ENCODE measurements around the gene CNPY3.
"Not testable (repeated sequence)": the region's sequence is repeated elsewhere in the genome, so short reads cannot be mapped to it uniquely, and the experiment has no call there.

The CNPY3 gene

GRCh38 chr6:42936398-42936797, 7.1 kb downstream of the CNPY3 start:
- DNase-seq (ENCODE audit: low read depth), result no peak
- no peak for TF ChIP-seq CTCF (conservative IDR thresholded peaks at IDR 0.05; ENCODE audit: control insufficient read depth, insufficient read depth, low read depth, low read length)

GRCh38 chr6:42937548-42938427, 8.5 kb downstream of the CNPY3 start:
- H3K4me3 ChIP-seq (ENCODE audit: control insufficient read depth, low read depth, low read length), result no peak overlapping the region
- DNase-seq (ENCODE audit: low read depth), result no peak
- TF ChIP-seq CTCF (conservative IDR thresholded peaks at IDR 0.05; ENCODE audit: control insufficient read depth, insufficient read depth, low read depth, low read length), result no peak

More at GRCh38 chr6:42936398-42936797, 7.1 kb downstream of the CNPY3 start:
- H3K4me3 ChIP-seq (ENCODE audit: control insufficient read depth, low read depth, low read length), result no peak overlapping the region

- no peak for DNase-seq (ENCODE audit: low read depth)
- H3K4me3 ChIP-seq (ENCODE audit: control insufficient read depth, low read depth, low read length), result no peak overlapping the region
- no peak for TF ChIP-seq CTCF (conservative IDR thresholded peaks at IDR 0.05; ENCODE audit: control insufficient read depth, insufficient read depth, low read depth, low read length)
Measured at GRCh38 chr6:42938428-42938796, 9.1 kb downstream of the CNPY3 start.

GRCh38 chr6:42938987-42939809, 9.9 kb downstream of the CNPY3 start:
- TF ChIP-seq CTCF (conservative IDR thresholded peaks at IDR 0.05; ENCODE audit: control insufficient read depth, insufficient read depth, low read depth, low read length), result no peak
- DNase-seq (ENCODE audit: low read depth), result no peak

GRCh38 chr6:42939810-42940167, 10.5 kb downstream of the CNPY3 start:
- H3K4me3 ChIP-seq (ENCODE audit: control insufficient read depth, low read depth, low read length), result no peak overlapping the region
- DNase-seq (ENCODE audit: low read depth), result no peak
- TF ChIP-seq CTCF (conservative IDR thresholded peaks at IDR 0.05; ENCODE audit: control insufficient read depth, insufficient read depth, low read depth, low read length), result no peak

More at GRCh38 chr6:42938987-42939809, 9.9 kb downstream of the CNPY3 start:
- H3K4me3 ChIP-seq (ENCODE audit: control insufficient read depth, low read depth, low read length), result no peak overlapping the region

GRCh38 chr6:42940493-42941045, 11.3 kb downstream of the CNPY3 start:
- no peak for TF ChIP-seq CTCF (conservative IDR thresholded peaks at IDR 0.05; ENCODE audit: control insufficient read depth, insufficient read depth, low read depth, low read length)
- no peak for DNase-seq (ENCODE audit: low read depth)
- no peak overlapping the region for H3K4me3 ChIP-seq (ENCODE audit: control insufficient read depth, low read depth, low read length)

GRCh38 chr6:42941356-42941755, 12.1 kb downstream of the CNPY3 start:
- DNase-seq (ENCODE audit: low read depth); H3K4me3 ChIP-seq (ENCODE audit: control insufficient read depth, low read depth, low read length): not testable (repeated sequence)

Measured in fibroblast of mammary gland (primary cell).